NCI-H82 treated with DMSO at 0.1 percent for 48 hours (cell line): ENCODE results near the gene RTCA.

ENCODE experiments used
- DNase-seq: peaks from one replicate; lab custom pipeline; 2025; ENCODE audit not compliant: unreplicated experiment; lab: John Stamatoyannopoulos, UW

Gene RTCA

GRCh38 chr1:100342348-100342747 lies 76.3 kb downstream of the RTCA start:
- DNase-seq = no peak
